ENCODE data around the gene HINT2.

Gene HINT2

GRCh38 chr9:35840881-35841644, 26.2 kb upstream of the HINT2 start:
- DNase-seq, result no peak

GRCh38 chr9:35839926-35840325, 25.1 kb upstream of the HINT2 start:
- DNase-seq, result no peak

DNA sequence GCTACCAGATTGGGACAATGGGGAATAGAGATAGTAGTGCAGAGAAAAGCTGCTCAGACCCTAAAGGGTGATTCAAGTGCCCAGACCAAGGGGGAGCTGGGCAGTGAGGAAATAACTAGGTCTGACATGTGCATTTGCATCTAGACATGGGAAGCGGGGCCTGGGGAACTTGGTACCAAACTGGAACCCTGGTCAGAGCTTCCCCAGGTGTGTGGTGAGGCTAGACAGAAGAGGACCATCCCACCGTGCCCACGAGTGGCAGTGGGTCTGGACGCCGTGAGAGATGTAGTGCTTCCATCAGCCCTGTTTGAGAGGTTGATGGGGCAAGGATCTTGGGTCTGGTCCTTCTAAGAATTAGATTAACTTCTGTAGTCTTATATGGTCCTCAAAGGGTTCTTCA, 21.8 kb upstream of the HINT2 start:
- no peak for DNase-seq

- no peak for DNase-seq
Measured at GRCh38 chr9:35835766-35836165, 20.9 kb upstream of the HINT2 start.

GRCh38 chr9:35835216-35835632, 20.4 kb upstream of the HINT2 start:
- DNase-seq, result no peak

- DNase-seq, result no peak
Measured at GRCh38 chr9:35834260-35835215, 19.7 kb upstream of the HINT2 start.

DNA sequence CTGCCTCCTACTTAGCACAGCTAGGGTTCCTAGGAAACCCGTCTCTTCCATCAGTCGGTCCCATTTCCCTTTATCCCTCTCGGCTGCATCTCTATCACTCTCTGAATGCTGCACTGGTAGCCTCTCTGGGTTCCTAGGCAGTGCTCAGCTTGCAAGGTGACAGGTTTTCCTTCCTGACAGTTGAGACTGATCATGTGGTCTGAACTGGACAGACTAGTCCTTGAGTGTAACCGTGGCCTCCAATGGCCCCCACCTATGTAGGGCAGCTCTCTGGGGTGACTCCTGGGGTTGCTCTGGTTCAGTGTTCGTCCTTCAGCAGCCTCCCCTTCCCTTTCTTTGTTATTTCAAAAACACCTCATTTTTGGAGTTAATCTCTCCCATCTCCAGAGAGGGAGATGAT, 18.0 kb upstream of the HINT2 start:
- DNase-seq, result no peak

GRCh38 chr9:35831040-35831439, 16.2 kb upstream of the HINT2 start:
- no peak for DNase-seq

GRCh38 chr9:35829764-35830096, 14.9 kb upstream of the HINT2 start:
- DNase-seq, result no peak

DNA sequence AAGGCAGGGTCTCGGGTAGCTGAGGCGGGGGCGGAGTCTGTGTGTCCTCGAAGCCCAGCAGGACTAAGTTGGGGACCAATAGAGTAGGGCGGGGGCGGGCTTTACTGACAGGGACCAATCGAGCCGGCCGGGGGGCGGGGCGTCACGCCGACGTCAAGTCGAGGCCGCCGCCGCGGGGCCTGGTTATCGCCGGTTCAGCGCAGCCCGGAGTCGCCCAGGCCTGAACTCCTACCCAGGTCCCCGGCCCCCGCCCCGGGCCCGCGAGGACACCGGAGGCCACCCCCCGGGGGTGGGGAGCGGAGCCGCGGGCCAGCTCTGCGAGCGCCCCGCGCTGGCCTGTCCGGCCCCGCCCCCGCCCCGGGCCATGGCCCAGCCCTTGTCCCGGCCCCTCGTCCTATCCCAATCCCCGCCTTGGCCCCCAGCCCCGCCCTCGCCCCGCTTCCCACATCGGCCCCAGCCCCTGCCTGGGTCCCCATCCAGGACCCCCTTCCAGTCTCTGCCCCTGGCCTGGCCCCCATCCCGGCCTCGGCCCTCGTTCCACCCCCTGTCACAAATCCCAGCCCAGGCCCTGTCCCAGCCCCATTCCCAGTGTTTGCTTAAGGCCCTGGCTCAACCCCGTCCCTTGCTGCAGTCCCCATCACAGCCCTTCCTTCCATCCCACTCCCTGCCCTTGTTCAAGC, 14.4 kb upstream of the HINT2 start, which contains the start of gene TMEM8B:
Gene TMEM8B (plus strand): TSS at position 145 of the 680 bp plus-strand sequence. CDS start 220 bp downstream, at position 365.
- peak; percentile 97 for DNase-seq

- peak; percentile 41 for DNase-seq
Measured at GRCh38 chr9:35828716-35829083, 13.9 kb upstream of the HINT2 start, which contains the start of gene FAM221B. TSS of gene FAM221B (minus strand) at chr9:35828732. CDS start at chr9:35826161, 2,571 bp downstream.

DNA sequence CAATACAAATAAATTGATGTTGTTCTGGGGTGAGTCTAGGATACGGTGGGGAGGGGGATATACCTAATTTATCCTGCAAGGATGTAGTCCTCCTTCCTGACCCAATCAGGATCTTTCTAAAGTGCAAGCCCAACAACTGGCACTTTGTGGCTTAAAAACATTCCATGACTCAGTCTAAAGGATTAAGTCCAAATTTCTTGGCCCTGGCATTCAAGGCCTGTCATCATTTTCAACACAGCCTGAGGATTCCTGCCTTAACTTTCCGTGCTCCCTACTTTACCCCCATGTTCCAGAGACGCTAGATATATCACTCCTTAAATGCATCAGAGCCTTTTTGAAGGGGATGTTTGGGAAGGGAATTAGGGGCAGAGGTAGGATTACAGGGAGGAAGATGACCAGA, 12.6 kb upstream of the HINT2 start:
- no peak for DNase-seq

- DNase-seq, result peak; percentile 51
Measured at GRCh38 chr9:35826071-35826701, 11.3 kb upstream of the HINT2 start.

- DNase-seq, result no peak
Measured at GRCh38 chr9:35822926-35823325, 8.1 kb upstream of the HINT2 start.

DNA sequence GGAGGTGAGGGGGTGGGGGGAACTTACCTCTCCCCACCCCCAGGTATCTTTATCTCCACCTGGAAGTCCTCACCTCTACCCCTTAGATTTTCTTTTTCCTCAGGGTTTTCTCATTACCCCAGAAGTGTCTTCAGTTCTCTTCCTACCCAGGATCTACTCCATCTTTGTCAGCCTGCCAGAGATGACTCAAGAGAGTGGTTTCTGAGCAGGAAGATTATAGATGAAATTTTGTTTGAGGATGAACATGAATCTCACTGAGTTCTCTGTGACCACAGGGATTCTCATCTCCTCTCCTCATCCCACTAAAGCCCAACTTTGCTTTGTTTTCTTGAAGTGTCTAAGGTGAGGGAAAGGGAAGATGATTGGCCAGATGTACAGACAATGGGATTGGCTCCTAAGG, 5.2 kb upstream of the HINT2 start:
- DNase-seq, result no peak

DNA sequence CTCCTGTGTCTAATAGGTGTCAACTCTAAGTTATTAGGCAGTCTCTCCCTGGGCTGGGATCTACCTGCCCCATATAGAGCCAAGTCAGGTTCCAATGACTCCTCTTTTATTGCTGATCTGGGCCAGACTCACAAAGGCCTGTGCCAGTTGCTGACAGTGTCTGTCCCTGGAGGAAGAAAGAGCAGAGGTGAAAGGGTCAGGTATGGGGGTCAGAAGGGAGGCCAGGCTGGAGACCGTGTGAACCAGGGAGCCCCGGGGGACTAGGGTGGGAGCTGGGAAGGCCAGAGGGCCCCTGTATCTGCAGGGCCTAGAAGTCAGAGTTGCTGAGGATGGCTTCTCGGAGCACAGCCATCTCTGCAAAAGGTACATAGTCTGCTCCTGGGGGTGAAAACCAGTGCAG, 3.5 kb upstream of the HINT2 start:
- DNase-seq, result no peak

- no peak for DNase-seq
Measured at GRCh38 chr9:35816708-35817107, 1.9 kb upstream of the HINT2 start.

GRCh38 chr9:35814106-35814840, 569 bp downstream of the HINT2 start:
- DNase-seq, result peak; percentile 23

- DNase-seq, result peak; percentile 27
Measured at GRCh38 chr9:35813434-35814105, 1.3 kb downstream of the HINT2 start.

GRCh38 chr9:35812025-35812602, 2.7 kb downstream of the HINT2 start, which contains the start of gene SPAG8:
TSS of gene SPAG8 (minus strand) at chr9:35812262. CDS start at chr9:35812147, 115 bp downstream.
- DNase-seq, result peak; percentile 98
